KMS-11 (cell line): Measurements from ENCODE around the gene ZNF318.
"Not testable (repeated sequence)": the region's sequence is repeated elsewhere in the genome, so short reads cannot be mapped to it uniquely, and the experiment has no call there.

ENCODE experiments used
- H2AFZ ChIP-seq: fragments of 200-600 bp; sonication (generic); 2 replicates; pipeline ENCODE4 v1.6.1; 2016; ENCODE audit warnings: antibody characterized with exemption, mixed run types, low read depth
- H3K27ac ChIP-seq: fragments of 200-600 bp; sonication (generic); 2 replicates; pipeline ENCODE4 v1.6.1; 2016; ENCODE audit warnings: mild to moderate bottlenecking, mixed run types
- H3K27me3 ChIP-seq: fragments of 200-600 bp; sonication (generic); 2 replicates; pipeline ENCODE4 v1.6.1; 2017; ENCODE audit warnings: mild to moderate bottlenecking, low read depth, mixed run types, moderate library complexity; ENCODE audit not compliant: insufficient read depth
- H3K36me3 ChIP-seq: fragments of 200-600 bp; sonication (generic); 2 replicates; pipeline ENCODE4 v1.6.1; 2017; ENCODE audit warnings: mild to moderate bottlenecking, mixed run types; ENCODE audit not compliant: insufficient read depth
- H3K4me1 ChIP-seq: fragments of 200-600 bp; sonication (generic); 2 replicates; pipeline ENCODE4 v1.6.1; 2016; ENCODE audit warnings: mild to moderate bottlenecking, low read depth, mixed run types; ENCODE audit not compliant: poor library complexity, severe bottlenecking
- H3K4me2 ChIP-seq: fragments of 200-600 bp; sonication (generic); 2 replicates; pipeline ENCODE4 v1.7.0; 2016; ENCODE audit warnings: mild to moderate bottlenecking, mixed run types
- H3K4me3 ChIP-seq: fragments of 200-600 bp; sonication (generic); IDR thresholded peaks from 2 replicates; pipeline ENCODE4 v1.6.1; 2017; ENCODE audit warnings: low read depth, low read length, mixed read lengths; ENCODE audit not compliant: insufficient read depth
- H3K79me2 ChIP-seq: fragments of 200-600 bp; sonication (generic); 2 replicates; pipeline ENCODE4 v1.6.1; 2016; ENCODE audit warnings: low read depth, mixed run types; ENCODE audit not compliant: insufficient read depth
- H3K9ac ChIP-seq: fragments of 200-600 bp; sonication (generic); 2 replicates; pipeline ENCODE4 v1.6.1; 2016; ENCODE audit warnings: mild to moderate bottlenecking, mixed run types
- H4K20me1 ChIP-seq: fragments of 200-600 bp; sonication (generic); 2 replicates; pipeline ENCODE4 v1.6.1; 2016; ENCODE audit warnings: mild to moderate bottlenecking, mixed run types; ENCODE audit not compliant: insufficient read depth
- CTCF ChIP-seq: fragments of 200-600 bp; sonication (generic); conservative IDR thresholded peaks from 2 replicates; pipeline ENCODE4 v1.6.1; 2017; ENCODE audit warnings: low read depth, mild to moderate bottlenecking, antibody characterized with exemption, low read length, moderate library complexity, mixed read lengths

Gene ZNF318

GRCh38 chr6:43369174-43370002 is at the start of gene ZNF318:
Gene ZNF318, minus strand, starts transcription at chr6:43369647. Its CDS starts 282 bp downstream, at chr6:43369365.
- Histone ChIP-seq H3K36me3 (no peaks in the 10 kb centered on the region), H3K4me3 (no peak within 1 kb of the TSS), H3K27me3 (no peaks in the 10 kb centered on the region), H3K79me2 (no peaks in the 10 kb centered on the region), H3K27ac (peak within 1 kb of the TSS; percentile 32; the same call in 1 of the 2 replicates), H3K4me2 (peak within 1 kb of the TSS; percentile 62), H3K9ac (peak within 1 kb of the TSS; percentile 59; the same call in 1 of the 2 replicates), H3K4me1 (peaks cover 15% of the 10 kb centered on the region), H2AFZ (peak within 1 kb of the TSS; percentile 89), H4K20me1 (no peaks in the 10 kb centered on the region)
- no peak for TF ChIP-seq CTCF

GRCh38 chr6:43416935-43417334 is 47.5 kb upstream of the ZNF318 start:
- Histone ChIP-seq H3K4me2 (no peak overlapping the region), H2AFZ (no peak overlapping the region), H3K27ac (no peak overlapping the region), H3K9ac (no peak overlapping the region), H3K79me2 (no peaks in the 10 kb centered on the region), H3K4me3 (no peak overlapping the region), H4K20me1 (no peaks in the 10 kb centered on the region), H3K36me3 (no peaks in the 10 kb centered on the region), H3K27me3 (no peaks in the 10 kb centered on the region), H3K4me1 (no peaks in the 10 kb centered on the region)
- TF ChIP-seq CTCF, result no peak

- H3K36me3 ChIP-seq, H3K9ac ChIP-seq, H3K4me3 ChIP-seq, H3K27me3 ChIP-seq, H3K4me2 ChIP-seq, H3K27ac ChIP-seq, H4K20me1 ChIP-seq, H3K4me1 ChIP-seq, H2AFZ ChIP-seq, H3K79me2 ChIP-seq: not testable (repeated sequence)
Observed at GRCh38 chr6:43415275-43415674, 45.8 kb upstream of the ZNF318 start.

GRCh38 chr6:43413002-43413401 is 43.6 kb upstream of the ZNF318 start:
- Histone ChIP-seq H3K4me2 (no peak overlapping the region), H3K79me2 (no peaks in the 10 kb centered on the region), H2AFZ (no peak overlapping the region), H3K27me3 (no peaks in the 10 kb centered on the region), H3K27ac (no peak overlapping the region), H3K36me3 (no peaks in the 10 kb centered on the region), H3K4me1 (no peaks in the 10 kb centered on the region), H3K4me3 (no peak overlapping the region), H3K9ac (no peak overlapping the region), H4K20me1 (no peaks in the 10 kb centered on the region)
- no peak for TF ChIP-seq CTCF

- Histone ChIP-seq H3K9ac (no peak overlapping the region), H3K4me1 (no peaks in the 10 kb centered on the region), H3K79me2 (no peaks in the 10 kb centered on the region), H3K36me3 (no peaks in the 10 kb centered on the region), H3K27me3 (no peaks in the 10 kb centered on the region), H3K27ac (no peak overlapping the region), H4K20me1 (no peaks in the 10 kb centered on the region), H3K4me3 (no peak overlapping the region), H3K4me2 (no peak overlapping the region), H2AFZ (no peak overlapping the region)
- no peak for TF ChIP-seq CTCF
Observed at GRCh38 chr6:43412541-43412940, 43.1 kb upstream of the ZNF318 start.

- H3K36me3 ChIP-seq, H3K4me1 ChIP-seq, H3K4me3 ChIP-seq, H4K20me1 ChIP-seq, H3K4me2 ChIP-seq, H3K79me2 ChIP-seq, H3K27me3 ChIP-seq, H3K27ac ChIP-seq, H3K9ac ChIP-seq, H2AFZ ChIP-seq: not testable (repeated sequence)
Observed at GRCh38 chr6:43410776-43411175, 41.3 kb upstream of the ZNF318 start.
